ENCODE measurements around the gene IL22RA2. TPM values are rescaled to one million over a fixed set of nuclear protein-coding genes. Genes with fewer than 3 reads are reported as not detected.

Gene IL22RA2
- total and polyA plus RNA-seq, 2 of the 13 experiments (the other 11 are each of a cell fraction or from before 2014, with no cell fraction given), result not detected

DNA sequence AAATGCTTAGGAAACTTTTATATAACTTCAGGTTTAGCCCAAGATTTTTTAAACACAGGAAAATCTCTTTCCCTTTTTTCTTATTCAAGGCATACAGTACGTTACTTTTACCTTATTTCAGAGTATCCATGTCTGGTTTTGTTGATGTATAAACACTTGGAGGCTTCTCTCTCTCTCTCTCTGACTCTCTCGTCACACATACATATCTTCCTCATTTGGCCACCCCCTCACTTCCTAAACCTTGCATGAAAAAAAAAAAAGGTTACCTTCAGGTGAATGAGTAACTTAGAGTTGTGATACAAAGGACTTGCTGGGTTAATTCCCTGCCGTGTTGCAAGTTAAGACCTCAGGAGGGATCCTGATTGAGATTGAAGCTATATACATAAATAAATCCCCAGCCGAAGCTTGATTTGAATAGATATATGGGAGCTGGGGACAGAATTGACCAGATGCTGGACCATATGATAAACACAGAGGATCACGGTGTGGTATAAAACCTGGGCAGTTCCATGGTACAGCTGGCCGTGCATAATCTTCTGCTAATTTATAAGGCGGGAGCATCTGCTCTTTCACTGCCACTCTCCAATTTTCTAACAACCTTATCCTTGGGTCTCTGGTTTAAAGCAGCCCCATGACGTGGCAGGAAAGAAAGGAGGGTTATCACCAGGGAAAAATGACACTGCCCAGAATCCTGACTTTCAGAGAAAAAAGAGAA is 73.6 kb downstream of the IL22RA2 start (continued):
- TF ChIP-seq, protein P1, sequence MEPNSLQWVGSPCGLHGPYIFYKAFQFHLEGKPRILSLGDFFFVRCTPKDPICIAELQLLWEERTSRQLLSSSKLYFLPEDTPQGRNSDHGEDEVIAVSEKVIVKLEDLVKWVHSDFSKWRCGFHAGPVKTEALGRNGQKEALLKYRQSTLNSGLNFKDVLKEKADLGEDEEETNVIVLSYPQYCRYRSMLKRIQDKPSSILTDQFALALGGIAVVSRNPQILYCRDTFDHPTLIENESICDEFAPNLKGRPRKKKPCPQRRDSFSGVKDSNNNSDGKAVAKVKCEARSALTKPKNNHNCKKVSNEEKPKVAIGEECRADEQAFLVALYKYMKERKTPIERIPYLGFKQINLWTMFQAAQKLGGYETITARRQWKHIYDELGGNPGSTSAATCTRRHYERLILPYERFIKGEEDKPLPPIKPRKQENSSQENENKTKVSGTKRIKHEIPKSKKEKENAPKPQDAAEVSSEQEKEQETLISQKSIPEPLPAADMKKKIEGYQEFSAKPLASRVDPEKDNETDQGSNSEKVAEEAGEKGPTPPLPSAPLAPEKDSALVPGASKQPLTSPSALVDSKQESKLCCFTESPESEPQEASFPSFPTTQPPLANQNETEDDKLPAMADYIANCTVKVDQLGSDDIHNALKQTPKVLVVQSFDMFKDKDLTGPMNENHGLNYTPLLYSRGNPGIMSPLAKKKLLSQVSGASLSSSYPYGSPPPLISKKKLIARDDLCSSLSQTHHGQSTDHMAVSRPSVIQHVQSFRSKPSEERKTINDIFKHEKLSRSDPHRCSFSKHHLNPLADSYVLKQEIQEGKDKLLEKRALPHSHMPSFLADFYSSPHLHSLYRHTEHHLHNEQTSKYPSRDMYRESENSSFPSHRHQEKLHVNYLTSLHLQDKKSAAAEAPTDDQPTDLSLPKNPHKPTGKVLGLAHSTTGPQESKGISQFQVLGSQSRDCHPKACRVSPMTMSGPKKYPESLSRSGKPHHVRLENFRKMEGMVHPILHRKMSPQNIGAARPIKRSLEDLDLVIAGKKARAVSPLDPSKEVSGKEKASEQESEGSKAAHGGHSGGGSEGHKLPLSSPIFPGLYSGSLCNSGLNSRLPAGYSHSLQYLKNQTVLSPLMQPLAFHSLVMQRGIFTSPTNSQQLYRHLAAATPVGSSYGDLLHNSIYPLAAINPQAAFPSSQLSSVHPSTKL (CRISPR knock-in tag; IDR thresholded peaks at IDR 0.05), result no peak
- no peak for TF ChIP-seq ZSCAN22 (CRISPR knock-in tag; IDR thresholded peaks at IDR 0.05)
- no peak for TF ChIP-seq NFIC (IDR thresholded peaks at IDR 0.05; ENCODE audit: low read length)
- TF ChIP-seq RARG (CRISPR knock-in tag; IDR thresholded peaks at IDR 0.05; ENCODE audit: low read depth), result no peak
- no peak for TF ChIP-seq ZFP90 (CRISPR knock-in tag; IDR thresholded peaks at IDR 0.05; ENCODE audit: borderline replicate concordance)
- TF ChIP-seq, protein P2, sequence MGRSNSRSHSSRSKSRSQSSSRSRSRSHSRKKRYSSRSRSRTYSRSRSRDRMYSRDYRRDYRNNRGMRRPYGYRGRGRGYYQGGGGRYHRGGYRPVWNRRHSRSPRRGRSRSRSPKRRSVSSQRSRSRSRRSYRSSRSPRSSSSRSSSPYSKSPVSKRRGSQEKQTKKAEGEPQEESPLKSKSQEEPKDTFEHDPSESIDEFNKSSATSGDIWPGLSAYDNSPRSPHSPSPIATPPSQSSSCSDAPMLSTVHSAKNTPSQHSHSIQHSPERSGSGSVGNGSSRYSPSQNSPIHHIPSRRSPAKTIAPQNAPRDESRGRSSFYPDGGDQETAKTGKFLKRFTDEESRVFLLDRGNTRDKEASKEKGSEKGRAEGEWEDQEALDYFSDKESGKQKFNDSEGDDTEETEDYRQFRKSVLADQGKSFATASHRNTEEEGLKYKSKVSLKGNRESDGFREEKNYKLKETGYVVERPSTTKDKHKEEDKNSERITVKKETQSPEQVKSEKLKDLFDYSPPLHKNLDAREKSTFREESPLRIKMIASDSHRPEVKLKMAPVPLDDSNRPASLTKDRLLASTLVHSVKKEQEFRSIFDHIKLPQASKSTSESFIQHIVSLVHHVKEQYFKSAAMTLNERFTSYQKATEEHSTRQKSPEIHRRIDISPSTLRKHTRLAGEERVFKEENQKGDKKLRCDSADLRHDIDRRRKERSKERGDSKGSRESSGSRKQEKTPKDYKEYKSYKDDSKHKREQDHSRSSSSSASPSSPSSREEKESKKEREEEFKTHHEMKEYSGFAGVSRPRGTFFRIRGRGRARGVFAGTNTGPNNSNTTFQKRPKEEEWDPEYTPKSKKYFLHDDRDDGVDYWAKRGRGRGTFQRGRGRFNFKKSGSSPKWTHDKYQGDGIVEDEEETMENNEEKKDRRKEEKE (IDR thresholded peaks at IDR 0.05), result no peak
- TF ChIP-seq ZSCAN20 (CRISPR knock-in tag; IDR thresholded peaks at IDR 0.05; ENCODE audit: borderline replicate concordance), result no peak
- TF ChIP-seq GFI1 (CRISPR knock-in tag; IDR thresholded peaks at IDR 0.05; ENCODE audit: borderline replicate concordance), result no peak
- no peak for TF ChIP-seq ATF6 (CRISPR knock-in tag; conservative IDR thresholded peaks at IDR 0.05)
- TF ChIP-seq SNRNP70 (IDR thresholded peaks at IDR 0.05; ENCODE audit: low read depth, low read length), result no peak
- no peak for TF ChIP-seq PPARG (CRISPR knock-in tag; conservative IDR thresholded peaks at IDR 0.05)
- no peak for TF ChIP-seq FOXP1 (IDR thresholded peaks at IDR 0.05)
- TF ChIP-seq FOXP1 (CRISPR knock-in tag; IDR thresholded peaks at IDR 0.05), result no peak
- TF ChIP-seq NR2C2 (CRISPR knock-in tag; IDR thresholded peaks at IDR 0.05; ENCODE audit: borderline replicate concordance), result no peak
- no peak for TF ChIP-seq ZNF44 (CRISPR knock-in tag; IDR thresholded peaks at IDR 0.05)
- TF ChIP-seq SNAPC4 (CRISPR knock-in tag; IDR thresholded peaks at IDR 0.05), result no peak

All from HepG2 (cell line).